Natural killer cell (primary cell): Measurements from ENCODE around the gene PRUNE2. TPM values are rescaled to one million over a fixed set of nuclear protein-coding genes. Genes with fewer than 3 reads are reported as not detected.
"Not testable (repeated sequence)": the region's sequence is repeated elsewhere in the genome, so short reads cannot be mapped to it uniquely, and the experiment has no call there.

Experiments used
- ATAC-seq, 3 donors: fragments of 150-1000 bp in 2 of 3; fragments of 200-7000 bp in 1 of 3; cut with Tn5 transposase; 1 replicate in 1 of 3; 2 replicates in 2 of 3; pipeline ENCODE4 v1.10.0; 2021; ENCODE audit warnings: mild to moderate bottlenecking in 2 of 3, moderate library complexity in 2 of 3
- DNase-seq, 2 donors: peaks; one replicate each; pipeline versions ENCODE4 v3.0.0 to v3.0.0-alpha.2; 2013 to 2021; ENCODE audit warnings: mixed read lengths in 1 of 2
- H3K27ac ChIP-seq: one replicate; pipeline ENCODE4 v1.5.1; 2013; ENCODE audit warnings: mild to moderate bottlenecking, low read length
- H3K27me3 ChIP-seq: one replicate; pipeline ENCODE4 v1.6.1; 2013; ENCODE audit warnings: low read length; ENCODE audit not compliant: control insufficient read depth, insufficient read depth
- H3K36me3 ChIP-seq: one replicate; pipeline ENCODE4 v1.6.1; 2013; ENCODE audit warnings: low read length; ENCODE audit not compliant: control insufficient read depth, insufficient read depth
- H3K4me1 ChIP-seq: one replicate; pipeline ENCODE4 v1.6.1; 2013; ENCODE audit warnings: low read length; ENCODE audit not compliant: control insufficient read depth, insufficient read depth
- H3K4me3 ChIP-seq: one replicate; pipeline ENCODE4 v1.5.1; 2013; ENCODE audit warnings: low read length
- H3K9me3 ChIP-seq: one replicate; pipeline ENCODE4 v1.6.1; 2013; ENCODE audit warnings: low read length; ENCODE audit not compliant: control insufficient read depth, insufficient read depth
- H3K27ac Mint-ChIP-seq, 2 donors: one replicate each; pipeline ENCODE4 v1.8.0; 2022; ENCODE audit warnings: mild to moderate bottlenecking in 2 of 2, mixed read lengths in 2 of 2, moderate library complexity in 1 of 2
- H3K27me3 Mint-ChIP-seq, 2 donors: one replicate each; pipeline ENCODE4 v1.8.0; 2022; ENCODE audit warnings: low read depth in 2 of 2, mixed read lengths in 2 of 2
- H3K36me3 Mint-ChIP-seq: one replicate; pipeline ENCODE4 v1.8.0; 2022; ENCODE audit warnings: mixed read lengths
- H3K4me1 Mint-ChIP-seq, 2 donors: one replicate each; pipeline ENCODE4 v1.8.0; 2022; ENCODE audit warnings: mixed read lengths in 2 of 2
- H3K4me3 Mint-ChIP-seq: one replicate; pipeline ENCODE4 v1.8.0; 2022; ENCODE audit warnings: mild to moderate bottlenecking, moderate library complexity, mixed read lengths
- H3K9me3 Mint-ChIP-seq, 2 donors: one replicate each; pipeline ENCODE4 v1.8.0; 2022; ENCODE audit warnings: mixed read lengths in 2 of 2
- CTCF ChIP-seq: fragments of 200-600 bp; IDR thresholded peaks from one replicate; pipeline ENCODE4 v1.8.0; 2022; ENCODE audit warnings: antibody characterized with exemption
- WGBS: methylation state at CpG from one replicate; pipeline ENCODE4 v1.1.7; 2013; ENCODE audit warnings: missing lambda C conversion rate; ENCODE audit not compliant: insufficient coverage; 5-methylcytosine and 5-hydroxymethylcytosine counted together
- intact Hi-C: fragments of 100-400 bp; cut with micrococcal nuclease; formaldehyde crosslinking; loops from one replicate; pipeline ENCODE4 v1.14.2; 2022
- total RNA-seq, 4 donors: library from RNA; stranded (reverse); fragments of 120-200 nt in 1 of 4; gene quantifications; one replicate each; pipeline versions ENCODE4 v1.2.3 to v1.2.4, GENCODE V29; 2013 to 2022

The PRUNE2 gene
- total RNA-seq, 3 donors from 2014 or later (not counting 1 experiment from before 2014, with no cell fraction given) = 0.43 to 0.45 TPM; not detected in 1

- no peaks in the 10 kb centered on the region for H3K9me3 Mint-ChIP-seq
- TF ChIP-seq CTCF = no peak
- 93% methylated on average over 15 of the region's 15 CpGs for WGBS
These were observed 228.3 kb downstream of the PRUNE2 start for GRCh38 chr9:76677481-76678055.

GRCh38 chr9:76676857-76677256, 229.1 kb downstream of the PRUNE2 start:
- Mint-ChIP-seq H3K27ac (no peak overlapping the region), H3K4me3 (no peak overlapping the region), H3K4me1 (no peaks in the 10 kb centered on the region), H3K36me3 (no peaks in the 10 kb centered on the region), H3K9me3 (no peaks in the 10 kb centered on the region), H3K27me3 (peaks cover 0 to 11% of the 10 kb centered on the region in 2 donors)
- TF ChIP-seq CTCF = no peak
- Histone ChIP-seq H3K27me3 (no peaks in the 10 kb centered on the region), H3K4me1 (no peaks in the 10 kb centered on the region), H3K4me3 (no peak overlapping the region), H3K36me3 (no peaks in the 10 kb centered on the region), H3K9me3 (no peaks in the 10 kb centered on the region), H3K27ac (no peak overlapping the region)
- intact Hi-C loops = no loop called here
- WGBS = 90% methylated on average over 3 of the region's 4 CpGs
- DNase-seq = no peak
- ATAC-seq = no peak

More at GRCh38 chr9:76677481-76678055, 228.3 kb downstream of the PRUNE2 start:
- peaks cover 0 to 11% of the 10 kb centered on the region in 2 donors for H3K27me3 Mint-ChIP-seq
- Histone ChIP-seq H3K36me3 (no peaks in the 10 kb centered on the region), H3K27ac (no peak overlapping the region), H3K4me1 (no peaks in the 10 kb centered on the region), H3K27me3 (no peaks in the 10 kb centered on the region), H3K4me3 (no peak overlapping the region), H3K9me3 (no peaks in the 10 kb centered on the region)
- intact Hi-C loops = no loop called here
- no peak overlapping the region for H3K4me3 Mint-ChIP-seq
- no peaks in the 10 kb centered on the region for H3K4me1 Mint-ChIP-seq
- no peak overlapping the region for H3K27ac Mint-ChIP-seq
- ATAC-seq = no peak
- H3K36me3 Mint-ChIP-seq = no peaks in the 10 kb centered on the region
- DNase-seq = no peak

GRCh38 chr9:76667521-76667957, 238.4 kb downstream of the PRUNE2 start:
- intact Hi-C loops = no loop called here
- no peak for TF ChIP-seq CTCF
- no peak for ATAC-seq

GRCh38 chr9:76665966-76666365, 239.9 kb downstream of the PRUNE2 start:
- H3K27ac ChIP-seq, H3K27ac Mint-ChIP-seq, H3K4me3 ChIP-seq, H3K4me3 Mint-ChIP-seq, H3K27me3 Mint-ChIP-seq, ATAC-seq, H3K36me3 Mint-ChIP-seq, H3K36me3 ChIP-seq, DNase-seq, H3K4me1 ChIP-seq, H3K9me3 ChIP-seq, H3K9me3 Mint-ChIP-seq, H3K27me3 ChIP-seq, intact Hi-C loops: not testable (repeated sequence)
- 88% methylated on average over 10 of the region's 11 CpGs for whole genome bisulfite sequencing
- peaks cover 11 to 13% of the 10 kb centered on the region in 2 donors for H3K4me1 Mint-ChIP-seq

More at GRCh38 chr9:76667521-76667957, 238.4 kb downstream of the PRUNE2 start:
- no peak for DNase-seq
- H3K4me1 Mint-ChIP-seq = peaks cover 8% of the 10 kb centered on the region in 2 donors
- Histone ChIP-seq H3K27ac (no peak overlapping the region), H3K36me3 (no peaks in the 10 kb centered on the region), H3K9me3 (no peaks in the 10 kb centered on the region), H3K27me3 (no peaks in the 10 kb centered on the region), H3K4me3 (no peak overlapping the region), H3K4me1 (no peaks in the 10 kb centered on the region)
- 55% methylated on average over 1 of the region's 1 CpG for WGBS
- no peak overlapping the region for H3K4me3 Mint-ChIP-seq
- no peaks in the 10 kb centered on the region for H3K9me3 Mint-ChIP-seq
- no peak overlapping the region for H3K27ac Mint-ChIP-seq
- H3K27me3 Mint-ChIP-seq = peaks cover 0 to 4% of the 10 kb centered on the region in 2 donors
- no peaks in the 10 kb centered on the region for H3K36me3 Mint-ChIP-seq
